Renal cortex interstitium (tissue), 15 donors: ENCODE results near the gene POU6F2. TPM values are rescaled to one million over a fixed set of nuclear protein-coding genes. Genes with fewer than 3 reads are reported as not detected.
"Not testable (repeated sequence)": the region's sequence is repeated elsewhere in the genome, so short reads cannot be mapped to it uniquely, and the experiment has no call there.

Source experiments
- DNase-seq, 11 donors: peaks; one replicate each; pipeline ENCODE4 v3.0.0-alpha.2; 2013; ENCODE audit warnings: low read depth in 9 of 11, low spot score in 4 of 11; ENCODE audit errors: extremely low read depth in 1 of 11
- long read RNA-seq, 16 experiments: transcript quantifications; one replicate each; lab custom pipeline, GENCODE V29; 2026
- polyA plus RNA-seq, 3 donors: library from polyadenylated mRNA; unstranded; fragments of 120-200 nt; gene quantifications; one replicate each; pipeline ENCODE4 v1.2.1, GENCODE V29; 2013; ENCODE audit not compliant: insufficient read length in 3 of 3

Gene POU6F2, protein sequence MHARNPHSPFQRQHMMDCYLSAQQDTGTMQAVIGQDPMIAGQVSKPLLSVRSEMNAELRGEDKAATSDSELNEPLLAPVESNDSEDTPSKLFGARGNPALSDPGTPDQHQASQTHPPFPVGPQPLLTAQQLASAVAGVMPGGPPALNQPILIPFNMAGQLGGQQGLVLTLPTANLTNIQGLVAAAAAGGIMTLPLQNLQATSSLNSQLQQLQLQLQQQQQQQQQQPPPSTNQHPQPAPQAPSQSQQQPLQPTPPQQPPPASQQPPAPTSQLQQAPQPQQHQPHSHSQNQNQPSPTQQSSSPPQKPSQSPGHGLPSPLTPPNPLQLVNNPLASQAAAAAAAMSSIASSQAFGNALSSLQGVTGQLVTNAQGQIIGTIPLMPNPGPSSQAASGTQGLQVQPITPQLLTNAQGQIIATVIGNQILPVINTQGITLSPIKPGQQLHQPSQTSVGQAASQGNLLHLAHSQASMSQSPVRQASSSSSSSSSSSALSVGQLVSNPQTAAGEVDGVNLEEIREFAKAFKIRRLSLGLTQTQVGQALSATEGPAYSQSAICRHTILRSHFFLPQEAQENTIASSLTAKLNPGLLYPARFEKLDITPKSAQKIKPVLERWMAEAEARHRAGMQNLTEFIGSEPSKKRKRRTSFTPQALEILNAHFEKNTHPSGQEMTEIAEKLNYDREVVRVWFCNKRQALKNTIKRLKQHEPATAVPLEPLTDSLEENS
- polyA plus RNA-seq: under 1 TPM; 0.11 to 0.35 (median 0.26) TPM
- long read RNA-seq, donor 1: 0 reads
- long read RNA-seq, donor 2: 0 reads
- long read RNA-seq, donor 3: 0 reads
- long read RNA-seq, donor 4: 0 reads
- long read RNA-seq, donor 5: 0 reads
- long read RNA-seq, donor 6: 0 reads
- long read RNA-seq, donor 7: 0 reads
- long read RNA-seq, donor 8: 0 reads
- long read RNA-seq, donor 9: 0 reads
- long read RNA-seq, donor 10: 0 reads
- long read RNA-seq, donor 11: 0 reads
- long read RNA-seq, donor 12: 0 reads
- long read RNA-seq, donor 13: 0 reads
- long read RNA-seq, donor 14: 0 reads
- long read RNA-seq, donor 15: 0 reads
- long read RNA-seq, donor 16: 0 reads

DNA sequence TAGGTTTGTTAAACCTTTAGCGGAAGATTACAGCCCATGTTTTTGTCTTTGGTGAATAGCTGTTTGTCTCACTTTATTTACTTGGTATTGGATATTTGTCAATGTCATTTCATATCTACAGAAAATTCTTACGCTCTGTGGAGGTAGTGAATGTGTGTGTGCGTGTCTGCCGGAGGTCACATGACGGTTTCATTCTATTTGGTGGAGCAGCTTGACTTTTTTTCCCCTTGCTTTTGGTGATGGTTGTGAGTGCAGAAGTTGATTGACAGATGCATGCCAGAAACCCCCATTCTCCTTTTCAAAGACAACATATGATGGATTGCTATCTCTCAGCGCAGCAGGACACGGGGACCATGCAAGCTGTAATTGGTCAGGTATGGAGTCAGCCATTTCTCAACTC, at the start of gene POU6F2:
TSS of gene POU6F2 (plus strand) at position 225 of the 400 bp plus-strand sequence. CDS start at position 270, 45 bp downstream.
- DNase-seq: no peak

DNA sequence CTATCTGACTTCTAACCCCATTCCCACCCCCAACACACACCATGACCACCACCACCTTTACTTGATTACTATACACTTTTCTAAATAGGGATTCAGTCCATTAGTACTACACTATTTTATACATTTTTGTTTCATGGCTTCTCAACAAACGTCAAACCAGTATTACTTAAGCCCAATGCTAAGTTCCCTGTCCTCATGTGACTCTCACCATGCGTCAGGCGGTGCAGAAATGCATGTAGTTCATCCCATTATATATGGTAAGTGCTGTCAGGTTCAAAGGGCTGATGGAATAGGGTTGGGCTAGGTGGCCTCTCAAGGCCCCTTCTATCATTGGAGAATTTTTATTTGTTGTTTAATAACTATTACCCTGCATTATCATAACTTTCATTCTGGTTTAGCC, 49.2 kb upstream of the POU6F2 start:
- no peak for DNase-seq

- no peak for DNase-seq
Measured at GRCh38 chr7:38929460-38930171, 48.1 kb upstream of the POU6F2 start.

DNA sequence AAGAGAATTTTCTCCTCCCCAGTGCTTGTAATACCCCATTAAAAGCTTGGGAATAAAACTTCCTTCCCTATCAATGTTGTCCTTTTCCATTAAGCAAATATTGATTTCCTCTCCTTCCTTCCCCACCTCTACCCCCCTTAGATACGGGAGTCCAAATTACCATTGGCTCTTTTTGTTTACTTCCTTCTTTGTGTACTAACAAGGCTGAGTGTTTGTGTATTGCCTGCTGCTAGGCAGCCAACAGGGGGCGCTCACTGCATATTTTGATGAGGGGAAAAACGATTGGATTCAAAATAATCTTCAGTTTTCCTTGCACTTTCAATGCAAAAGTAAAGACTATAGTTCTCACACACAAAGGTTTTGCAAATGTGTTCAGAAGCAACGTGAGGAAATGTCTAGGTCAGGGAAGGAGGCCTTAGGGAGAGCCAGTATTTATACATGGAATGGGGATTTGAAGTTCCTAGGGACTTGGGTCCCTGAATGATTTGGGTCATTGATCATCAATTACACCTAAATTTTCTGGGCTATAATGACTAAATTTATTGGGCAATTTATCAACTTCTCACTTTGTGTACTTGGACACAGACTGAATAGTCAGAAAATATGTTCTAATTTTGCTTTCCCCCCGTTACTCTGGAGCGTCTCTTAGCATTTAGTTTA, 45.1 kb upstream of the POU6F2 start:
- DNase-seq: peak in 9 of 11 donors; percentile 36 to 65 (median 51)

DNA sequence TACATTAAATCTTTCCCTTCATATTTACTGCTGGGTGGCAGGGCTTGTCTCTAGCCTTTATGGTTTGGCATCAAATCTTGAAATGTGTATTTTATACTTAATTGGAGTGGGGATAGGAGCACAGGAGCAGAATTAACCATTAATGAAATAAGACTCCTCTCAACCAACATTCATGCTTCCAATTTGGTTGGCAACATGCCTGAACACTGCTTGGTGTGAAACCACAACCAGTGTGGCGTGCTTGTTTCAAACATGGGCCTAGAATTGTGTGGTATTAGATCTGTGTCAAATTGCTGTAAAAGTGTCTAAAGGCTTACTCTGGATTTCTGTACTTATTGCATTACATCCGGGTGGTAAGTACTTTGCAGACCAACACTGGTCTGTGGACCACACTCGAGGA, 43.7 kb upstream of the POU6F2 start:
- no peak for DNase-seq

GRCh38 chr7:38934536-38934935, 43.2 kb upstream of the POU6F2 start:
- DNase-seq: no peak

GRCh38 chr7:38936641-38937040, 41.1 kb upstream of the POU6F2 start:
- no peak for DNase-seq

DNA sequence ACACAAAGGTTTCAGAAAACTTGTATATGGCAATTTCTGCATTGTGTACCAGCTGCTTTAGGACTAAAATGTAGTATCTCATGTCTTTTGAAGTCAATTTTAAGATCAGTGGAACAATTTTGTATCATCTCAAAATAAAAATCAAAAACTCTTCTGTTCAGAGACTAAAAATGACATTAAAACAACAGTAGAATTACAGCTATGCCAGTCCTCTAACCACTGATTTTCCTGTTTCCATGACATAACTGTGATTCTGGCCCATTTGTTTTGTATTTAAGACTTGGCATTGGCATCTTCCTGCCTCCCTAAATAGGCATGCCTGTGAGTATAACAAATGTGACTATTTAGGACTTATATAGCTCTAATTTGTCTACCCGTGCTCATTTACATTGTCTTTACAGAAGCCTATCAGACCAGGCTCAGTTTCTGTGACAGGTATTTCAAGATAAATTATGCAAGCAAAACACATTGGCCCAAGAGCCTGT, 39.7 kb upstream of the POU6F2 start:
- no peak for DNase-seq

GRCh38 chr7:38938589-38938988, 39.1 kb upstream of the POU6F2 start:
- DNase-seq: no peak

GRCh38 chr7:38940774-38941173, 36.9 kb upstream of the POU6F2 start:
- no peak for DNase-seq

DNA sequence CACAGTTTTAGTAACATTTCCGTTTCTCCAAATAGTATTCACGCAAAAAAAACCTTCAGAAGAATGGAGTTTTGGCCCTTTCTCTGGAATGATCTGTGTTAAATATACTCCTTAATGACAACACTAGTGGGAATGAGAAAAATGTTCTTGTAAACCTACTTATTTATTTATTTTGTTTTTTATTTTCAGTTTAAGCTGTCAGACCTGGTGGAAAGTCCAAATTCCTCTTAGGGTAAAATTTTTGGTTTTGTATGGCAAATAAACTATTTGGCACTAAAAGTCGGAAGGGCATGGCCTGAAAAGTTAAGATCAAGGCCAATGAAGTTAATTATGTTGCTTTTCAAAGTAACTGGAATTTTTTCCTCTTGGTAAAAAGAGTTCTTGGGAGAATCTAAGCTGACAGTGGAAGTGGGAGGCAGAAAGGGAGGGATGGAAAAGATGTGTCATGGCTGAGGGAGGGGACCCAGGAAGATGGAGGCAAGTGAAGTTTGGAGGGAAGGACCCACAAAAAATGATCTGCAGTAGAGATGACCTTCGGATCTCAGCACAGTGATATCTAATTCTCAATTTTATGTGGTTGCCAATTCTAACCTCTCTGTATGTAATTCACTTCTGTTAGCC, 35.2 kb upstream of the POU6F2 start:
- DNase-seq: no peak

DNA sequence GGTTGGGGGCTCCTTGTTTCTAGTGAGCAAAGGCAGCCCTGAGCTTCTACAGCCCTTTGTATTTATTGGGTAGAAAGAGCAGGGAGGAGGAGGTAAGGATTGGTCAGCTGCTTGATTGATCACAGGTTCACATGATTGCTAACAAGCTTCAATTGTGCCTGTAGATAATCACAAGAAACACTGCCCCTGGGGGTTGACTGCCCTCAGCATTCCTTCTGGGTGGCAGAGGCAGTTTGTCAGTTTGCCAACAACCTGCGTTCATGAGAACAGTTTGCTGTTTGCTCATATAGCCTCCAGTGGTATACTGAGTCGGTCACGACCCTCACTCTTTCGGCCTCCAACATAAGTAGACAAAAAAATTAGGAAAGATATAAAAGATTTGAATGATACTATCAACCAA, 30.2 kb upstream of the POU6F2 start:
- DNase-seq: not testable (repeated sequence)

- no peak for DNase-seq
Measured at GRCh38 chr7:38950309-38950708, 27.4 kb upstream of the POU6F2 start.

GRCh38 chr7:38951213-38951612, 26.5 kb upstream of the POU6F2 start:
- DNase-seq: no peak

- no peak for DNase-seq
Measured at GRCh38 chr7:38953227-38953626, 24.5 kb upstream of the POU6F2 start.

GRCh38 chr7:38953971-38954370, 23.7 kb upstream of the POU6F2 start:
- DNase-seq: no peak

- DNase-seq: no peak
Measured at GRCh38 chr7:38955892-38956291, 21.8 kb upstream of the POU6F2 start.

DNA sequence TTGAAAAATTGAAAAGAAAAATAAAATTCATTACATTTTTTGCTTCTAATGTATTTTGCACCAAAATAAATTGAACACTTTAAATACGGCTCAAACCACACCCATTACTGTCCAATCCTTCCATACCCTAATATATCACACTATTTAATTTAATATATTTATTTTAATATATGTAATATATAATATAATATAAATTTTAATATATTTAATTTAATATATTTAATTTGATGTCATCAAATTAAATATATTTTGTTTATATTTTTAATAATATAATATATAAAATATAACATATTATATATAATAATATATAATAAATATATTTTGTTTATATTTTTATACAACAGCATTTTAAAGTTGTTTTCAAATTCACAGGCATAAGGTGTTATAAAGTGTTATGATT, 15.7 kb upstream of the POU6F2 start:
- no peak for DNase-seq
